Right lobe of liver (tissue), 6 donors: Measurements from ENCODE around the gene DDX3X. TPM values are rescaled to one million over a fixed set of nuclear protein-coding genes. Genes with fewer than 3 reads are reported as not detected.
"Not testable (repeated sequence)": the region's sequence is repeated elsewhere in the genome, so short reads cannot be mapped to it uniquely, and the experiment has no call there.

Experiments used
- ATAC-seq, 4 donors: fragments of 200-7000 bp; cut with Tn5 transposase; one replicate each; pipeline ENCODE4 v1.9.1; 2020; ENCODE audit warnings: mild to moderate bottlenecking in 4 of 4, moderate library complexity in 4 of 4
- DNase-seq, 3 donors: peaks; one replicate each; pipeline ENCODE4 v3.0.0-alpha.2; 2020
- H3K27ac ChIP-seq, 3 donors: fragments of 200-600 bp; one replicate each; pipeline ENCODE4 v1.8.0; 2022
- H3K27me3 ChIP-seq, 2 donors: fragments of 200-600 bp; one replicate each; pipeline ENCODE4 v1.8.0; 2022
- H3K36me3 ChIP-seq, 4 donors: fragments of 200-600 bp; sonication (generic) in 1 of 4; one replicate each; pipeline versions ENCODE4 v1.5.1 to v1.8.0; 2017 to 2022; ENCODE audit warnings: control low read depth in 1 of 4
- H3K4me1 ChIP-seq, 4 donors: fragments of 200-600 bp; sonication (generic) in 1 of 4; one replicate each; pipeline versions ENCODE4 v1.5.1 to v1.8.0; 2017 to 2022; ENCODE audit warnings: control low read depth in 1 of 4
- H3K4me3 ChIP-seq, 3 donors: fragments of 200-600 bp; one replicate each; pipeline ENCODE4 v1.8.0; 2022
- H3K9me3 ChIP-seq, 4 donors: fragments of 200-600 bp; sonication (generic) in 1 of 4; one replicate each; pipeline versions ENCODE4 v1.5.1 to v1.8.0; 2017 to 2022; ENCODE audit warnings: control low read depth in 1 of 4
- CTCF ChIP-seq, 4 donors: fragments of 200-600 bp in 3 of 4; fragments of 450-650 bp in 1 of 4; IDR thresholded peaks; one replicate each; pipeline versions ENCODE4 v1.5.1 to v1.8.0; 2016 to 2022; ENCODE audit warnings: antibody characterized with exemption in 4 of 4, mild to moderate bottlenecking in 2 of 4
- POLR2A ChIP-seq: fragments of 450-650 bp; IDR thresholded peaks from one replicate; pipeline ENCODE4 v1.6.1; 2017; ENCODE audit warnings: antibody characterized with exemption, mild to moderate bottlenecking
- WGBS: methylation state at CpG from one replicate; pipeline ENCODE4 v1.1.6; 2018; ENCODE audit warnings: low coverage, low lambda C conversion rate; ENCODE audit not compliant: insufficient coverage; ENCODE audit errors: missing lambda C conversion rate; 5-methylcytosine and 5-hydroxymethylcytosine counted together
- intact Hi-C, 2 donors: fragments of 100-400 bp; cut with DNase I; formaldehyde crosslinking; loops; one replicate each; pipeline versions ENCODE4 v1.11.2 to v1.14.1; 2022
- total RNA-seq, 6 experiments: library from RNA; depleted of rRNA in 2 of 6; stranded (reverse); fragments of >200 nt in 2 of 6; fragmentation: NEBNext Ultra II Directional in 3 of 6; extraction: Animal tissue kit (Norgen Biotek cat#: 25700) in 3 of 6; gene quantifications; one replicate each; pipeline versions ENCODE4 v1.1.0 to v1.2.4, GENCODE V29; 2016 to 2023
- donor health status: DM: no; HTN: yes; CAD: no.
- donor health status: DM: no; HTN: no; CAD: no.
- donor health status: DM: no; HTN: no; CAD: no.
- donor health status: DM: no; HTN: yes; CAD: no.
- donor health status: DM: no; HTN: yes; CAD: no.

DDX3X gene
- total RNA-seq, 6 experiments from 2014 or later = 85.1 to 210 (median 138) TPM

DNA sequence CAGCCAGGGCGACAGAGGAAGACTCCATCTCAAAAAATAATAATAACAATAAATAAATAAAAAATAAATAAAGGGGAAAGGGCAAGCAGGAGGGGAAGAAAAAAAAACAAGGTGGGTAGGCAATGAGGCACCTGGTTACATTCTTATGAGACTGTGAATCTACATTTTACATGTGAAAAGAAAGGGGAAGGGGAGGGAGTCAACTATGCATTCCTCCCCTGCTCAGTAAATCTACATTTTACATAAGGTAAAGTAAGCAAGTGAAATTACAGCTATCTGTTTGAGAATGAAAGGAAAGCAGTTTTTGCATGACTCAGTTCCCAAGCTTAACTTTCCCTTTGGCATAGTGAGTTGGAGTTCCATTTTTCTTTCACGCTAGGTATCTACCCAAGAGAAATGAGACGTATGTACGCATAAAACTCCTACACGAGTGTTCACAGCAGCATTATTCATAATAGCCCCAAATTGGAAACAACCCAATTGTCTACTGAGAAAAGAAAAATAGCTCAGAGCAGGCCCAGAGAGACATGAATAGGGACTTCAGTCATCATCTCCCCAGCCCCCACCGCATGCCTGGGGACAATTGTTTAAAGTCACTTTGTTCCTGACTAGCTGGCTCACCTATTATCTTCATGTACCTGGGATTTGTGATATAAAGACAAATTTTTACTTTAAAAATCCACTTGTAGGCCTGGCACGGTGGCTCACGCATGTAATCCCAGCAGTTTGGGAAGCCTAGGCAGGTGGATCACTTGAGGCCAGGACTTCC lies 52.4 kb downstream of the DDX3X start:
- no peak for ATAC-seq
- Histone ChIP-seq H3K27ac (no peak overlapping the region), H3K27me3 (no peaks in the 10 kb centered on the region), H3K4me1 (peaks cover 0 to 7% (median 0%) of the 10 kb centered on the region in 4 donors), H3K4me3 (no peak overlapping the region), H3K36me3 (no peaks in the 10 kb centered on the region), H3K9me3 (no peaks in the 10 kb centered on the region)
- 84% methylated on average over 8 of the region's 8 CpGs for WGBS
- TF ChIP-seq POLR2A (no peak), CTCF (IDR thresholded peaks at IDR 0.05) (no peak)
- peak in 1 of 3 donors; percentile 7 for DNase-seq
- intact Hi-C loops = no loop called here

DNA sequence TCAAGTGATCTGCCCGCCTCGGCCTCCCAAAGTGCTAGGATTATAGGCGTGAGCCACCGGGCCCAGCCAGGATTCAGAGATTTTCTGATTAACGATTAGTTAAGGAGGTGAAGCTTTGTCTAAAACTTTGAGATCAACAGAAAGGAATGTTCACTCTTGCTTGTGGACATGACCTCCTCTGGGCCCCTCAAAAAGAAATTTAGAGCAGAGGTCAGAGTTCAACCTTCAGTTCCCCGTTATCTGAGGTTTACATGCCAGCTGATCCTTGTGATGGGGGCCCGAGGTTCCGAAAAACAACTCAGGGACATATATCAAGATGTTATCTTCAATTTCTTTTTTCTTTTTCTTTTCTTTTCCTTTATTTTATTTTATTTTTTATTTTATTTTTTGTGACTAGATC lies 54.6 kb downstream of the DDX3X start:
- H3K9me3 ChIP-seq = no peaks in the 10 kb centered on the region
- DNase-seq = no peak
- no peaks in the 10 kb centered on the region for H3K36me3 ChIP-seq
- intact Hi-C loops = no loop called here
- TF ChIP-seq CTCF (IDR thresholded peaks at IDR 0.05) (no peak), POLR2A (no peak)
- H3K27ac ChIP-seq = peak overlapping the region; percentile 17 to 84 (median 71)
- no peaks in the 10 kb centered on the region for H3K27me3 ChIP-seq
- H3K4me3 ChIP-seq = peak overlapping the region in 2 of 3 donors; percentile 25 to 36
- H3K4me1 ChIP-seq = peaks cover 0 to 7% (median 0%) of the 10 kb centered on the region in 4 donors
- ATAC-seq = no peak
- WGBS = 59% methylated on average over 8 of the region's 8 CpGs

DNA sequence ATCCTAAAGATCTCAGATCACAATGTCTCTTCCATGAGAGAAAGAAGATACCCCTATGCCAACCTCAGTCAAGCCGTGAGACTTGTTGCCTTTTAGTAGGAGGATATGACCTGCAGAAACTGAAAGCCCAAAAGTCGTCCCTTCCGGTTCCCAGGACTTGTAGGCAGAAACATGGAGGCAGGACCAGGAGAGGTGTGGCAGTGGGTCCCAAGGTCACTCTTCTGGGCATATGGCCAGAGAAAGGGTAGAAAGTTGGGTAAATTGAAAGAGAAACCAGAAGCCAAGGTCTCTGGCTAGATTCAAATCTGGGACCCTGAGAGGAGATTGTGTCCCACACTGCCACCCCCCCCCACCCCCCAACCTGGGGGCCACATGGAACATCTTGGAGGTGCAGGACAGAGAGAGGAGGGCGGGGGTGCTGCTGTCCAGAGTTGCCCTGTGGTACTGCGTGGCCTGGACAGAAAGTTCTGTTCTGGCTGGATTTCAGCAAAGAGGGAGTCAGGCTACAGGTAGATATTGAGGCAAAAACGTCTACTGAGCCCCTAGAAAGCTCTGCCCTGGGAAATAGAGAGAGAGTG lies 55.4 kb downstream of the DDX3X start:
- intact Hi-C loops = no loop called here
- DNase-seq (peak; percentile 49 to 77 (median 68)), ATAC-seq (peak; percentile 77 to 89 (median 82))
- no peaks in the 10 kb centered on the region for H3K9me3 ChIP-seq
- peak overlapping the region; percentile 17 to 84 (median 71) for H3K27ac ChIP-seq
- peaks cover 0 to 7% (median 0%) of the 10 kb centered on the region in 4 donors for H3K4me1 ChIP-seq
- 27% methylated on average over 6 of the region's 6 CpGs for WGBS
- peak overlapping the region; percentile 7 to 36 (median 25) for H3K4me3 ChIP-seq
- H3K27me3 ChIP-seq = no peaks in the 10 kb centered on the region
- no peaks in the 10 kb centered on the region for H3K36me3 ChIP-seq
- TF ChIP-seq POLR2A (peak; percentile 60), CTCF (IDR thresholded peaks at IDR 0.05) (no peak)

DNA sequence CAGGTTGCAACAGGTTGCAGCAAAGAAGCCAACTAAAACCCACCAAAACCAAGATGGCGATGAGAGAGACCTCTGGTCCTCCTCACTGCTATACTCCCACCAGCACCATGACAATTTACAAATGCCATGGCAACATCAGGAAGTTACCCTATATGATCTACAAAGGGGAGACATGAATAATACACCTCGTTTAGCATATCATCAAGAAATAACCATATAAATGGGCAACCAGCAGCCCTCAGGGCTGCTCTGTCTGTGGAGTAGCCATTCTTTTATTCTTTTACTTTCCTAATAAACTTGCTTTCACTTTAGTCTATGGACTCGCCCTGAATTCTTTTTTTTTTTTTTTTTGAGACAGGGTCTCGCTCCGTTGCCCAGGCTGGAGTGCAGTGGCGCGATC lies 56.6 kb downstream of the DDX3X start:
- ATAC-seq, H3K27me3 ChIP-seq, H3K36me3 ChIP-seq, H3K4me1 ChIP-seq, H3K4me3 ChIP-seq, DNase-seq, intact Hi-C loops, H3K9me3 ChIP-seq, H3K27ac ChIP-seq: not testable (repeated sequence)
- 54% methylated on average over 3 of the region's 7 CpGs for WGBS

- H3K27me3 ChIP-seq = no peaks in the 10 kb centered on the region
- peak overlapping the region in 2 of 3 donors; percentile 44 to 49 for H3K27ac ChIP-seq
- H3K4me1 ChIP-seq = peaks cover 0 to 7% (median 0%) of the 10 kb centered on the region in 4 donors
- 30% methylated on average over 4 of the region's 9 CpGs for WGBS
- TF ChIP-seq CTCF (IDR thresholded peaks at IDR 0.05) (no peak), POLR2A (no peak)
- H3K9me3 ChIP-seq = no peaks in the 10 kb centered on the region
- peak; percentile 76 to 85 (median 78) for ATAC-seq
- intact Hi-C loops = no loop called here
- peak; percentile 57 to 79 (median 74) for DNase-seq
- no peaks in the 10 kb centered on the region for H3K36me3 ChIP-seq
- H3K4me3 ChIP-seq = no peak overlapping the region
Measured at GRCh38 chrX:41391606-41392005, 57.6 kb downstream of the DDX3X start.
